Fibroblast of skin of left quadriceps (primary cell): ENCODE results near the gene HES4.
"Not testable (repeated sequence)": the region's sequence is repeated elsewhere in the genome, so short reads cannot be mapped to it uniquely, and the experiment has no call there.

Source experiments
- DNase-seq, 2 experiments: peaks; one replicate each; pipeline ENCODE4 v3.0.0-alpha.2; 2013; ENCODE audit warnings: low read depth in 2 of 2

The HES4 gene

DNA sequence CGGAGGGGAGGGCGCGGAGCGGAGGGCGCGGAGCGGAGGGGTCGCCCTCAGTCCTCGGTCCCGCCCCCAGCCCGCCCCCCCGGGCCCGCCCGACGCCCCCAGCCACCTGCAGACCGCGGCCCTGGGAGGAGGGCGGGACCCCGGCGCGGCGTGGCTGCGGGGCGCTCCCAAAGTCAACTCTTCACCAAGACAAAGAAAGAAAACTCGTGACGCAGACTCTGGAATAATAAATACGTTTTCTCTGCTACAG is 1.2 kb downstream of the HES4 start:
- DNase-seq, result no peak

- no peak for DNase-seq
These were observed 1.7 kb downstream of the HES4 start for GRCh38 chr1:997993-998744.

GRCh38 chr1:997713-997992 is 2.2 kb downstream of the HES4 start:
- no peak for DNase-seq

DNA sequence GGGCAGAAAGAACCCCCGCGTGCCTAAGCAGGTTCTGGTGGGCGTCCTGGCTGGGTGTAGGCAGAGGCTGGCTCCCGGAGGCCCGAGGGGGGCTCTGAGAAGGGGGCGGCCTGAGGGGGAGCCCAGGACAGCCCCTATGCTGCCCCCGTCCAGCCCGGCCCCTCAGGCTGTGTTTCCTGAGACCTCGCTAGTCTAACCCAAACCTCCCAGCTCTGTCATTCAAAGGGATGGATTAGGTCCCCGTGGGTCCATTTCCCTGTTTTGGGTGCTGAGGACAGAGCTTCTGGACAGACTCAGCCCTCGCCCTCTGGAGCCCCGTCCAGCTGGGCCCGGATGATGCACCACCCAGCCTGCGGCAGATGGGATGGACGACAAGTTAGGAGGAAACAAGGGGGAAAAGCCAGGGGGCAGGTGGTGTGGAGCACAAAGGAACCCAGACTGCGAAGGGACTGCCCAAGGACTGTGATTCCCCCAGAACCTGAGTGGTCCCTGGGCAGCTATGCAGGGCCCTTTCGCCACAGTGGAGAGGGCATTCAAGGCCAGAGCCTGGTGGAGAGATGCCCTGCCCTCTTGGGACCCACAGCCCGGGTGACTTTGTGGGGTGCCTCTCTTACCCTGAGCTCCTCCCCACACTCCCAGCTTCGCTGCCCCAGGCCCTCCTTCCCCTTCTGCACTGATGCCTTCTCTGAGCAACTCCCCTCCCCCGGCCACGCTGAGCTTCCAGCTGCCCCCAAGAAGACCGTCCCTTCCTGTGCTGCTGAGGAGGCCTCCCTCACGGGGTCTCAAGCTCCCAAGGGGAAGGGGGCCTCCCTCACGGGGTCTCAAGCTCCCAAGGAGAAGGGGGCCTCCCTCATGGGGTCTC is 2.8 kb downstream of the HES4 start:
- DNase-seq, result no peak

DNA sequence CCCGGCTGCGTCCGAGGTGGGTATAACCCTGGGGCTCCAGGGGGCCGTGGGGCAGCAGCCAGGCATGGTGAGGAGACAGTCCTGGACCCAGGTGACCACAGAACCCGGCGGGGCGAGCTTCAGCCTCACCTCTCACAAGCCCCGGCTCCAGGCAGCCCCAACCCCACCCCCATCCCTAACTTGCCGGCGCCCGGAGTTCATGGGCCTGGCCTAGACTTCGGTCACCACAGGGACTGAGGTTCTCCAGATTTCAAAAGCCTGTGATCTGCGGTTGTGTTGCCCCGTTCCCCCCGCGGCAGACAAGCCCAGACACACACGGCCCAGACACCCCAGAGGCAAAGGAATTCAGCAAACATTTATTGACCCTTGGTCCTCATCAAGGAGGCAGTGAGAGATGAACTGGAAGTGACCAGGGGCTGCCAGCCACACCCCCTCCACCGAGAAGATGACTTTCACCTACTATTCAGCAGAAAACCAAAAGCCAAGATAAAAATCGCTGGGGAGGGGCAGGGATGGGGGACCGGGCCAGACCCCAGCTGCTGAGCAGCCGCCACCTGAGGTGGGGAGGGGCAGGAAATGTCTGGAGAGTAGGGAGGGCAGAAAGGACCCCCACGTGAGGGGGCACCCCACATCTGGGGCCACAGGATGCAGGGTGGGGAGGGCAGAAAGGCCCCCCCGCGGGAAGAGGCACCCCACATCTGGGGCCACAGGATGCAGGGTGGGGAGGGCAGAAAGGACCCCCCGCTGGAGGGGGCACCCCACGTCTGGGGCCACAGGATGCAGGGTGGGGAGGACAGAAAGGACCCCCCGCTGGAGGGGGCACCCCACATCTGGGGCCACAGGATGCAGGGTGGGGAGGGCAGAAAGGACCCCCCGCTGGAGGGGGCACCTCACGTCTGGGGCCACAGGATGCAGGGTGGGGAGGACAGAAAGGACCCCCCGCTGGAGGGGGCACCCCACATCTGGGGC is 3.9 kb downstream of the HES4 start:
- no peak for DNase-seq

- DNase-seq, result not testable (repeated sequence)
These were observed 5.4 kb downstream of the HES4 start for GRCh38 chr1:994546-994945.

- no peak for DNase-seq
These were observed 6.4 kb downstream of the HES4 start for GRCh38 chr1:993379-993995.

DNA sequence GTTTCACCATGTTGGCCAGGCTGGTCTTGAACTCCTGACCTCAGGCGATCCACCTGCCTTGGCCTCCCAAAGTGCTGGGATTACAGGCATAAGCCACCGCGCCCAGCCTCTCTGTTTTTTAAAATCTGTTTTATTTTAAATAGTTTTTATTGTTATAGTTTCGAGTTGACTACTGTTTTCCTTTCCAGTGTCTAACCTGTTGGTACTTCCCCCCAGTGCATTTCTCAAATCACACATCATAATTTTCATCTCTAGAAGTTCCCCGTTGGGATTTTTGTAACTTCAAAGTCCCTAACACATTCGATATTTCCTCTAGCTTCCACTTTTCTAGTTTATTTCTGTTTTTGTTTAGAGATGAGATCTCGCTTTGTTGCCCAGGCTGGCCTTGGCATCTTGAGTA is 7.5 kb downstream of the HES4 start:
- DNase-seq, result no peak

DNA sequence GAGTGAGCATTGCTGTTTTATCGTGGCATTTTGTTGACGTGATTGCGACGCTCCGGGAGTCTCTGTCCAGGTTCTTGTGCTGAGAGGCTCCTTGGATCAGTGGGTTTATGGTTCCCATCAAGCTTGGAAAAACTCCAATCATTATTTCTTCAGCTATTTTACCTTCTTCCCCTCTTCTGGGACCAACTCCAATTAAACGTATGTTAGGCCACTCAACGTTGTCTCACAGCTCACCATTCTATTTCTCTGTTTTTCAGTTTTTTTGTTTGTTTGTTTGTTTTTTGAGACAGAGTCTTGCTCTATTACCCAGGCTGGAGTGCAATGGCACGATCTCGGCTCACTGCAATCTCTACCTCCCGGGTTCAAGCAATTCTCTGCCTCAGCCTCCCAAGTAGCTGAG is 8.0 kb downstream of the HES4 start:
- DNase-seq, result no peak

DNA sequence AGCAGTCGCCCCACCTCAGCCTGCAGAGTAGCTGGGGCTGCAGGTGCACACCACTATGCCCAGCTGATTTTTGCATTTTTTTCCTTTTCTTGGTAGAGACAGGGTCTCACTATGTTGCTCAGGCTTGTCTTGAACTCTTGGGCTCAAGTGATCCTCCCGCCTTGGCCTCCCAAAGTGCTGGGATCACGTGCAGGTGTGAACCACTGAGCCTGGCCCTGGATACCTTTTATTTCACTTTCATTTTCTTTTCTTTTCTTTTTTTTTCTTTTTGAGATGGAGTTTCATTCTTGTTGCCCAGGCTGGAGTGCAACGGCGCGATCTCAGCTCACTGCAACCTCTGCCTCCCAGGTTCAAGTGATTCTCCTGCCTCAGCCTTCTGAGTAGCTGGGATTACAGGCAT is 8.6 kb downstream of the HES4 start:
- not testable (repeated sequence) for DNase-seq

GRCh38 chr1:988061-988460 is 11.8 kb downstream of the HES4 start:
- not testable (repeated sequence) for DNase-seq

DNA sequence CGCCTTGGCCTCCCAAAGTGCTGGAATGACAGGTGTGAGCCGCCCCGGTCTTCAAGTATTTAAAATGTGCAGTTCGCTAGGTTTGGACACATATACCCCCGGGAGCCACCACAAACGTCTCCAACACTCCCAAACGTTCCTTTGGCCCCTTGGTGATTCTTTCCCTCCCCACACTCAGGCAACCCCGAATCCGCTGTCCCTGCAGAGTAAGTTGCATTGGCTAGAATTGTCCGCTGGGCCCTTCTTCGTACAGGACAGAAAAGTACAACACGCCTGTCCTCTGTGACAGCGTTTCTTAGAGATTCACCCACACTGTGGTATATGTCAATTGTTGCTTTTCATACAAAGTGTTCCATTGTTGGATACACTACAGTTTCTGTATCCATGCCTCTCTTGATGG is 14.8 kb downstream of the HES4 start:
- no peak for DNase-seq

DNA sequence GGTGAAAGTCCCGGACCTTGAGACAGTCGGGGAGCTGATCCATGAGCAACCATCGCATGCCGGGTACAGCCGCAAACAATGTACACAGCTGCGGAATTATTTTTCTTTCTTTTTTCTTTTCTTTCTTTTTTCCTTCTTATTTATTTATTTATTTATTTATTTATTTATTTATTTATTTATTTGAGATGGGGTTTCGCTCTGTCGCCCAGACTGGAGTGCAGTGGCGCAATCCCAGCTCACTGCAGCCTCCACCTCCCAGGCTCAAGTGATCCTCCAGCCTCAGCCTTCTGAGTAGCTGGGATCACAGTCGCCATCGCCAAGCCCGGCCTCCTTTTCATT is 15.5 kb downstream of the HES4 start:
- DNase-seq, result no peak

GRCh38 chr1:983798-984475 is 16.0 kb downstream of the HES4 start:
- DNase-seq, result no peak

- no peak for DNase-seq
These were observed 17.0 kb downstream of the HES4 start for GRCh38 chr1:982765-983436.

DNA sequence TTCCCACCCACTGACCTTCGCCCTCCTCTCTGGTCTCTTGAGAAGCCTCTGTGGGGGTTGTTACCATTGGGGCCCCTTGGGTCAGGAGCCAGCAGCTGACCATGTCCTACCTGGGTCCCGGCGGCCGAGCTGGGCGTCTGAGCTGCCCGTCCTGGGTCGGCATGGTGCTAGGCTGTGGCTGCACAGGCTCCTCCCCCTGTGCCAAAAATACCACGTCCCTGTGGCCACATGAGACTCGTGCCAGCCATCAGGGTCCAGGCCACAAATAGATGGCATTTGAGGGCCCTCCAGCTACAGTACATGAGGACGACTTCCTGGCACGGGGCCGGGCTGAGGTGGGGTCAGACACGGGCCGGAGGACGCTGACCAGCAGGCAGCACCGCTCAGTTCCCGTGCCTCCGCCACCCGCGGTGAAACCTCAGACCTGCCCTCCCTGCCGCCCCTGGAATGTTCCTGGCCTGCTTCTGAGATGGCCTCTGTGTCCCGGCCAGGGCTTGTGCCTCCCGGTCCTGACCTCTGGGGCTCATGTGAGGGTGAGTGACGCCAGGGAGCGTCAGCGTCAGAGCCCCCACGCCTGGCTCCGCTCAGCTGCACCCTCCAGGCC is 17.8 kb downstream of the HES4 start, which contains the start of gene PERM1:
Gene PERM1 (minus strand): TSS at position 139 of the 604 bp plus-strand sequence. CDS start 1,064 bp downstream, outside the sequence.
- no peak for DNase-seq

- DNase-seq, result no peak
These were observed 18.4 kb downstream of the HES4 start for GRCh38 chr1:981491-981954.

DNA sequence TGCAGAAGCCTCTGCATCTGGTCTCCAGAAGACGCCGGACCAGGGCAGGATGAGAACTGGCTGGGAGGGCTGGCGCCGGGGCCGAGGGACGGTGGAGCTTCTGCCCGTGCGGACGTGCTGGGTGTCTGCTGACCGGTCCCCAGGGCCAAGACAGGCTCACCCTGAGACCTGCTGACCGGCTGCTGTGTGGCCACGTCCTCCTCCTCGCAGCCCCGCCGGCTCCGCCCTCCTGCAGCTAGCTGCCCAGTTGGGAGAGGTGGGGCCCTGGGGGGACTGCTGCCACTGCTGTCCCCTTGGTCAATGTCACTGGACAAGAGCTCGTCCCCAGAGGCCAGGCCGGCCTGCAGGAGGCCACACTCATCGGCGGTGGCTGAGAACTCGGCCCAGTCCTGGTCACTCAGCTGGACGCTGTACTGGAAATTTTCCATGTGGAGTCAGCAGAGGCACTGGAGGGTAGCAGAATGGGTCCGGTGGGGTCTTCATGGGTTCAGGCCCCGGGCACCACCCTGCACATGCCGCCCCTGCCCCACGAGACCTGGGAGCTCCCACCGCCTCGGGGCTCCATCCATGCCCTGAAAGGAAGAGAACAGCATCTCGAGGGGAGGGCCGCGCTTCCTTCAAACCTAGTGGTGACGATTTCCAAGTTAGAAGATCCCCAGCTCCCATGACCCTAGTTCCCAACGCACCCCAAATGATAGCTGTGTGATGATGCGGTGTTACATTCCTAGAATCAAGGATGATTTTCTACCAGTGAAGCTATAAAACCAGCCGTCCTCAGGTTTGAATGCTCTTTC is 19.1 kb downstream of the HES4 start:
- no peak for DNase-seq

GRCh38 chr1:980137-980571 is 19.7 kb downstream of the HES4 start:
- DNase-seq, result no peak

- DNase-seq, result no peak
These were observed 20.2 kb downstream of the HES4 start for GRCh38 chr1:979744-980072.
